Measurements from ENCODE around the gene TIMM50.
A peak's percentile ranks its signal among the peaks of the same experiment; 100 is the strongest.

The TIMM50 gene

GRCh38 chr19:39496063-39496462 lies 15.4 kb downstream of the TIMM50 start:
- H3K4me3 ChIP-seq (replicated peaks in 1 of 2; ENCODE audit: low read depth in 2 of 2, low read length in 2 of 2): no peak overlapping the region
- TF ChIP-seq CTCF (IDR thresholded peaks at IDR 0.05; ENCODE audit: low read depth, low read length): no peak
- no peak for DNase-seq (ENCODE audit: low read depth in 2 of 2)

- peak; percentile 11 for TF ChIP-seq CTCF (IDR thresholded peaks at IDR 0.05; ENCODE audit: low read depth, low read length)
- DNase-seq (ENCODE audit: low read depth in 2 of 2): no peak
- no peak overlapping the region for H3K4me3 ChIP-seq (replicated peaks in 1 of 2; ENCODE audit: low read depth in 2 of 2, low read length in 2 of 2)
Measured at GRCh38 chr19:39497701-39497995, 17.0 kb downstream of the TIMM50 start.

GRCh38 chr19:39497996-39498797 lies 17.6 kb downstream of the TIMM50 start:
- DNase-seq (ENCODE audit: low read depth in 2 of 2): peak in 1 of 2 donors; percentile 42
- TF ChIP-seq CTCF (IDR thresholded peaks at IDR 0.05; ENCODE audit: low read depth, low read length): no peak
- H3K4me3 ChIP-seq (replicated peaks in 1 of 2; ENCODE audit: low read depth in 2 of 2, low read length in 2 of 2): no peak overlapping the region

GRCh38 chr19:39498798-39499642 lies 18.4 kb downstream of the TIMM50 start, which contains the start of gene DLL3:
DLL3 (plus strand) TSS chr19:39498947; CDS start chr19:39498975, 28 bp downstream.
- H3K4me3 ChIP-seq (replicated peaks in 1 of 2; ENCODE audit: low read depth in 2 of 2, low read length in 2 of 2): no peak within 1 kb of the TSS
- no peak for TF ChIP-seq CTCF (IDR thresholded peaks at IDR 0.05; ENCODE audit: low read depth, low read length)
- peak in 1 of 2 donors; percentile 13 for DNase-seq (ENCODE audit: low read depth in 2 of 2)

- TF ChIP-seq CTCF (IDR thresholded peaks at IDR 0.05; ENCODE audit: low read depth, low read length): no peak
- DNase-seq (ENCODE audit: low read depth in 2 of 2): no peak
- no peak overlapping the region for H3K4me3 ChIP-seq (replicated peaks in 1 of 2; ENCODE audit: low read depth in 2 of 2, low read length in 2 of 2)
Measured at GRCh38 chr19:39499932-39500331, 19.3 kb downstream of the TIMM50 start.

- DNase-seq (ENCODE audit: low read depth in 2 of 2): no peak
- TF ChIP-seq CTCF (IDR thresholded peaks at IDR 0.05; ENCODE audit: low read depth, low read length): no peak
Measured at GRCh38 chr19:39500543-39500942, 19.9 kb downstream of the TIMM50 start.

More at GRCh38 chr19:39500543-39500942, 19.9 kb downstream of the TIMM50 start:
- no peak overlapping the region for H3K4me3 ChIP-seq (replicated peaks in 1 of 2; ENCODE audit: low read depth in 2 of 2, low read length in 2 of 2)

Data from cardiac fibroblast (primary cell).